ENCODE results near the gene HDAC7. TPM values are rescaled to one million over a fixed set of nuclear protein-coding genes. Genes with fewer than 3 reads are reported as not detected.
A peak's percentile ranks its signal among the peaks of the same experiment; 100 is the strongest.
"Not testable (repeated sequence)": the region's sequence is repeated elsewhere in the genome, so short reads cannot be mapped to it uniquely, and the experiment has no call there.

HDAC7 gene
- total RNA-seq, 2 donors from 2014 or later = 146 to 154 TPM

- peak overlapping the region; percentile 40 for H3K27ac Mint-ChIP-seq
Observed at GRCh38 chr12:47843226-47843980, 23.7 kb upstream of the HDAC7 start.

GRCh38 chr12:47842543-47842942 lies 22.8 kb upstream of the HDAC7 start:
- not testable (repeated sequence) for H3K4me3 ChIP-seq (ENCODE audit: low read length); H3K9ac ChIP-seq (ENCODE audit: extremely low read depth, low read length, poor library complexity, severe bottlenecking); H3K27ac ChIP-seq (ENCODE audit: low read depth, low read length); H3K9me3 Mint-ChIP-seq; DNase-seq; H3K27me3 ChIP-seq (ENCODE audit: control insufficient read depth, insufficient read depth, low read length, poor library complexity, severe bottlenecking); H3K4me3 Mint-ChIP-seq; H3K27ac Mint-ChIP-seq; H3K36me3 ChIP-seq (ENCODE audit: control insufficient read depth, insufficient read depth, low read length); H3K9me3 ChIP-seq (ENCODE audit: control insufficient read depth, low read length); H3K4me1 ChIP-seq (ENCODE audit: control insufficient read depth, insufficient read depth, low read length); H3K36me3 Mint-ChIP-seq (ENCODE audit: low read depth)
- 79 to 82% methylated on average over 9 to 10 of the region's 12 CpGs for WGBS, 2 experiments (ENCODE audit: insufficient coverage in 1 of 2, insufficient read length in 1 of 2)
- Mint-ChIP-seq H3K27me3 (ENCODE audit: insufficient read depth) (peaks cover 20% of the 10 kb centered on the region), H3K4me1 (peaks cover 20% of the 10 kb centered on the region)

More at GRCh38 chr12:47843226-47843980, 23.7 kb upstream of the HDAC7 start:
- Mint-ChIP-seq H3K9me3 (no peaks in the 10 kb centered on the region), H3K4me3 (no peak overlapping the region), H3K36me3 (ENCODE audit: low read depth) (no peaks in the 10 kb centered on the region), H3K4me1 (peaks cover 18% of the 10 kb centered on the region), H3K27me3 (ENCODE audit: insufficient read depth) (peaks cover 20% of the 10 kb centered on the region)
- no peaks in the 10 kb centered on the region for H3K27me3 ChIP-seq (ENCODE audit: control insufficient read depth, insufficient read depth, low read length, poor library complexity, severe bottlenecking)
- DNase-seq = peak; percentile 87
- no peak overlapping the region for H3K9ac ChIP-seq (ENCODE audit: extremely low read depth, low read length, poor library complexity, severe bottlenecking)
- no peak overlapping the region for H3K4me3 ChIP-seq (ENCODE audit: low read length)
- H3K36me3 ChIP-seq (ENCODE audit: control insufficient read depth, insufficient read depth, low read length) = no peaks in the 10 kb centered on the region
- WGBS, 2 experiments (ENCODE audit: insufficient coverage in 1 of 2, insufficient read length in 1 of 2) = 69 to 83% methylated on average over 18 to 25 of the region's 25 CpGs
- no peaks in the 10 kb centered on the region for H3K4me1 ChIP-seq (ENCODE audit: control insufficient read depth, insufficient read depth, low read length)
- TF ChIP-seq, protein P1, sequence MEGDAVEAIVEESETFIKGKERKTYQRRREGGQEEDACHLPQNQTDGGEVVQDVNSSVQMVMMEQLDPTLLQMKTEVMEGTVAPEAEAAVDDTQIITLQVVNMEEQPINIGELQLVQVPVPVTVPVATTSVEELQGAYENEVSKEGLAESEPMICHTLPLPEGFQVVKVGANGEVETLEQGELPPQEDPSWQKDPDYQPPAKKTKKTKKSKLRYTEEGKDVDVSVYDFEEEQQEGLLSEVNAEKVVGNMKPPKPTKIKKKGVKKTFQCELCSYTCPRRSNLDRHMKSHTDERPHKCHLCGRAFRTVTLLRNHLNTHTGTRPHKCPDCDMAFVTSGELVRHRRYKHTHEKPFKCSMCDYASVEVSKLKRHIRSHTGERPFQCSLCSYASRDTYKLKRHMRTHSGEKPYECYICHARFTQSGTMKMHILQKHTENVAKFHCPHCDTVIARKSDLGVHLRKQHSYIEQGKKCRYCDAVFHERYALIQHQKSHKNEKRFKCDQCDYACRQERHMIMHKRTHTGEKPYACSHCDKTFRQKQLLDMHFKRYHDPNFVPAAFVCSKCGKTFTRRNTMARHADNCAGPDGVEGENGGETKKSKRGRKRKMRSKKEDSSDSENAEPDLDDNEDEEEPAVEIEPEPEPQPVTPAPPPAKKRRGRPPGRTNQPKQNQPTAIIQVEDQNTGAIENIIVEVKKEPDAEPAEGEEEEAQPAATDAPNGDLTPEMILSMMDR (conservative IDR thresholded peaks at IDR 0.05) = peak; percentile 28
- H3K9me3 ChIP-seq (ENCODE audit: control insufficient read depth, low read length) = no peaks in the 10 kb centered on the region
- H3K27ac ChIP-seq (ENCODE audit: low read depth, low read length) = no peak overlapping the region

DNA sequence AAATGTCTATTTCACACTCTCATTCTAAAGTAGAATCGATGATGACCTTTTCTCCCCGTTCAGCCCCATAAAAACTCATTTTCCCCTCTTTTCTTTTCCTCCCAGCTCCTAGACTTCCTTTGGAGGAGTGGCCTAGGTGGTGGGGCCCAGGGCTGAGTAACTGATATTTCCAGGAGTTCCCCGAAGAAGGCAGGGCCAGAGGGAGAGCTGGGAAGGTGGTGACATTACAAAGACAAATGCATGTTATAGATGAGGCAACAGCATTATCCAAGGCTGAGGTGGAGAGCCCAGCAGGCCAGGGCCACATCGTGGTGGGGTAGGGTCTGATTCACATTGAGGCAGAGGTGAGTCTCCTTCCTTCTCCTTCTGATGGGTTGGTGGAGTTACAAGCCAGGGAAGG lies 22.2 kb upstream of the HDAC7 start:
- Mint-ChIP-seq H3K4me3 (no peak overlapping the region), H3K36me3 (ENCODE audit: low read depth) (no peaks in the 10 kb centered on the region), H3K4me1 (peaks cover 20% of the 10 kb centered on the region), H3K27me3 (ENCODE audit: insufficient read depth) (peaks cover 20% of the 10 kb centered on the region), H3K27ac (no peak overlapping the region), H3K9me3 (no peaks in the 10 kb centered on the region)
- DNase-seq = peak; percentile 51
- WGBS, 2 experiments (ENCODE audit: insufficient coverage in 1 of 2, insufficient read length in 1 of 2) = 43 to 87% methylated on average over 1 to 4 of the region's 4 CpGs
- H3K9me3 ChIP-seq (ENCODE audit: control insufficient read depth, low read length) = no peaks in the 10 kb centered on the region
- no peaks in the 10 kb centered on the region for H3K4me1 ChIP-seq (ENCODE audit: control insufficient read depth, insufficient read depth, low read length)
- no peak overlapping the region for H3K9ac ChIP-seq (ENCODE audit: extremely low read depth, low read length, poor library complexity, severe bottlenecking)
- no peak overlapping the region for H3K27ac ChIP-seq (ENCODE audit: low read depth, low read length)
- no peaks in the 10 kb centered on the region for H3K36me3 ChIP-seq (ENCODE audit: control insufficient read depth, insufficient read depth, low read length)
- no peak overlapping the region for H3K4me3 ChIP-seq (ENCODE audit: low read length)
- TF ChIP-seq, protein P1 (conservative IDR thresholded peaks at IDR 0.05) = no peak
- no peaks in the 10 kb centered on the region for H3K27me3 ChIP-seq (ENCODE audit: control insufficient read depth, insufficient read depth, low read length, poor library complexity, severe bottlenecking)

Measured in endodermal cell (in vitro differentiated cells).